Adipocyte (in vitro differentiated cells): ENCODE measurements around the gene QSOX2.

Source experiments
- DNase-seq: peaks from one replicate; pipeline ENCODE4 v3.0.0-alpha.2; 2015; ENCODE audit warnings: low read depth
- H3K27me3 ChIP-seq: replicated peaks from 2 replicates; pipeline ENCODE4 v1.7.0; 2013; ENCODE audit warnings: mild to moderate bottlenecking, low read length, moderate library complexity; ENCODE audit not compliant: control insufficient read depth, insufficient read depth
- H3K36me3 ChIP-seq: 2 replicates; pipeline ENCODE4 v1.7.0; 2013; ENCODE audit warnings: low read length, mild to moderate bottlenecking, moderate library complexity; ENCODE audit not compliant: control insufficient read depth, insufficient read depth, severe bottlenecking
- H3K4me1 ChIP-seq: 2 replicates; pipeline ENCODE4 v1.7.0; 2013; ENCODE audit warnings: mild to moderate bottlenecking, low read length, moderate library complexity; ENCODE audit not compliant: control insufficient read depth, insufficient read depth
- H3K4me3 ChIP-seq: 2 replicates; pipeline ENCODE4 v1.7.0; 2013; ENCODE audit warnings: mild to moderate bottlenecking, low read length, moderate library complexity
- H3K9ac ChIP-seq: 2 replicates; pipeline ENCODE4 v1.7.0; 2013; ENCODE audit warnings: mild to moderate bottlenecking, low read length, moderate library complexity
- H3K9me3 ChIP-seq: 2 replicates; pipeline ENCODE4 v1.7.0; 2013; ENCODE audit warnings: mild to moderate bottlenecking, low read length, moderate library complexity; ENCODE audit not compliant: control insufficient read depth

The QSOX2 gene

GRCh38 chr9:136280535-136281315, 35.1 kb upstream of the QSOX2 start:
- H3K9me3 ChIP-seq, result peaks cover 14% of the 10 kb centered on the region
- peaks cover 5% of the 10 kb centered on the region for H3K4me1 ChIP-seq
- H3K36me3 ChIP-seq, result no peaks in the 10 kb centered on the region
- H3K27me3 ChIP-seq, result peaks cover 43% of the 10 kb centered on the region
- DNase-seq, result no peak
- no peak overlapping the region for H3K4me3 ChIP-seq
- no peak overlapping the region for H3K9ac ChIP-seq

DNA sequence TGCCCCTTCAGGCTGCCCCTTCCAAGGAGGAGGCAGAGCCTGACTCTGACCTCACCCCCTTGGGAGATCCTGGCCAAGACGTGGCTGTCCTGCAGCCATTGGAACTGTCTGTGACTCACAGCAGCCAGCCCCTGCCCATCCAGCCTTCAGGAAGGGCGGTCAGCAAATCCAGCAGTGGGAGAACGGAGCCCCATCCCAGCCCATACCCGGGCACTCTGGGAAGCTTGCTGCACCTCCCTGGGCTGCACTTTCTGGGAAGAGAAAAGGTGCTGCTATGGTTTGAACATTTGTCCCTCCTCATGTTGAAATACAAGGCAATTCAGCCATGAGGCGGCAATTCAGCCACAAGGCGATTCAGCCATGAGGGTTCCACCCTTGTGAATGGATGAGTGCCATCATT, 33.9 kb upstream of the QSOX2 start:
- H3K27me3 ChIP-seq, result peaks cover 48% of the 10 kb centered on the region
- no peaks in the 10 kb centered on the region for H3K36me3 ChIP-seq
- DNase-seq, result no peak
- peaks cover 14% of the 10 kb centered on the region for H3K9me3 ChIP-seq
- H3K9ac ChIP-seq, result no peak overlapping the region
- H3K4me3 ChIP-seq, result no peak overlapping the region
- H3K4me1 ChIP-seq, result peaks cover 5% of the 10 kb centered on the region

- H3K9me3 ChIP-seq, result peaks cover 14% of the 10 kb centered on the region
- no peaks in the 10 kb centered on the region for H3K36me3 ChIP-seq
- H3K9ac ChIP-seq, result no peak overlapping the region
- H3K4me3 ChIP-seq, result no peak overlapping the region
- peaks cover 53% of the 10 kb centered on the region for H3K27me3 ChIP-seq
- peaks cover 5% of the 10 kb centered on the region for H3K4me1 ChIP-seq
- no peak for DNase-seq
Observed at GRCh38 chr9:136278894-136279293, 33.3 kb upstream of the QSOX2 start.

DNA sequence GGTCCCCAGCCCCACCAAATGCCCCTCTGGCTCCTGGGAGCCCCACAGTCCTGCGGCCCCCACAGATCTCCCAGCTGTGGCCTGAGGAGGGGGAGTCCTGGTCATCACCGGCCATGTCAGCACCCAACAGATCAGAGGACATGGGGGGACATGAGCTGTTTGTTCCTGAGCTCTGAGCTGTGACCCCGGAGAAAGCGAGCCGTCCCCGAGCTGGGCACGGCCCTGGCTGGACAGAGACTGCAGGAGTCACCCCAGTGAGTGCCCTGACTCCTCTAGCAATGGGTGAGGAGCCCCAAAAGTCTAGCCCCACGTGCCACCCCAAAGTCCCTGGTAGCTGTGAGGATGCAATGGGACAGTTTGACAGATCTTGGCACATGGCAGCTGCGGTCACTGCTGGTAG, 32.6 kb upstream of the QSOX2 start:
- no peaks in the 10 kb centered on the region for H3K36me3 ChIP-seq
- no peak overlapping the region for H3K4me3 ChIP-seq
- H3K9ac ChIP-seq, result no peak overlapping the region
- no peak for DNase-seq
- peaks cover 60% of the 10 kb centered on the region for H3K27me3 ChIP-seq
- H3K4me1 ChIP-seq, result peaks cover 1% of the 10 kb centered on the region
- H3K9me3 ChIP-seq, result peaks cover 14% of the 10 kb centered on the region

DNA sequence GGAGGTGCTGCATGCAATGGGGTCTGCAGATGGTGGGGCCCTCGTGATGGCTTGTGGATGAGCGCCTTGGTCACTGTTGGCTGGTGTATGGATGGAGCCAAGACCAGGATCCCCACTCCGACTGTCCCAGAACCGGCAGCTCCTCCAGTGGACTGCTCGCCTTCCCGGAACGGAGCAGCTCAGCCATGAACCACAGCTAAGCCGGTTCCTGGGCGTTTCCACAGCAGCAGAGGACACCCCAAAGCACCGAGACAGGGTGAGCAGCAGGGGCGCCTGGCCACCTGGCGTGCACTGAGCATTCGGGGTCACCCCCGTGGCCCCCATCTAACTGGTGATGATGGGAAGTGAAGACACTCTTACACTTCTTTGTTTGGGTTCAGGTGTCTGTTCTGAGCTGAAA, 32.1 kb upstream of the QSOX2 start:
- no peaks in the 10 kb centered on the region for H3K4me1 ChIP-seq
- no peaks in the 10 kb centered on the region for H3K36me3 ChIP-seq
- H3K9me3 ChIP-seq, result peaks cover 14% of the 10 kb centered on the region
- DNase-seq, result no peak
- H3K9ac ChIP-seq, result no peak overlapping the region
- no peak overlapping the region for H3K4me3 ChIP-seq
- peaks cover 62% of the 10 kb centered on the region for H3K27me3 ChIP-seq

DNA sequence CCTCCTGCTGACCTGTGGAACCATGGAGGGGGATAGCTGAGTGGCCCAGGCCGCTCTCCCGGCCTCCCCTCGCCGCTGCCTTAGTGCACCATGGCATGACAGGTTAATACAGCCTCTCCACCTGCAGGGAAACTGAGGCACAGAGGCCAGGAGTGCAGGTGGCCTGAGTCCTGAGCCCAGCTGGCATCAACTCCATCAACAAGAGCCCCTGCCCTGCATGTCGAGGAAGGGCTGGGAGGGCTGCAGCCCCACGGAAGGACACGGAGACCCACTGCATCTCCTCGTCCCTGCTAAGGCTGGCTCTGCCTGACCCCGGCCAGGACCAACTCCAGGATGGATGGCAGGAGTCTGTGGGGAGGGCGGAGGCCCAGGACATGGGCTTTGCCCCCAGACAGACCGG, 31.1 kb upstream of the QSOX2 start:
- no peak for DNase-seq
- H3K27me3 ChIP-seq, result peaks cover 65% of the 10 kb centered on the region
- peaks cover 14% of the 10 kb centered on the region for H3K9me3 ChIP-seq
- H3K9ac ChIP-seq, result no peak overlapping the region
- no peak overlapping the region for H3K4me3 ChIP-seq
- H3K36me3 ChIP-seq, result no peaks in the 10 kb centered on the region
- no peaks in the 10 kb centered on the region for H3K4me1 ChIP-seq

GRCh38 chr9:136275655-136276429, 30.2 kb upstream of the QSOX2 start:
- H3K9me3 ChIP-seq, result peaks cover 14% of the 10 kb centered on the region
- no peak overlapping the region for H3K4me3 ChIP-seq
- H3K36me3 ChIP-seq, result no peaks in the 10 kb centered on the region
- peaks cover 58% of the 10 kb centered on the region for H3K27me3 ChIP-seq
- no peak overlapping the region for H3K9ac ChIP-seq
- no peaks in the 10 kb centered on the region for H3K4me1 ChIP-seq
- DNase-seq, result no peak

- H3K9ac ChIP-seq, result no peak overlapping the region
- DNase-seq, result no peak
- H3K9me3 ChIP-seq, result peaks cover 13% of the 10 kb centered on the region
- H3K4me1 ChIP-seq, result no peaks in the 10 kb centered on the region
- H3K4me3 ChIP-seq, result no peak overlapping the region
- H3K27me3 ChIP-seq, result peaks cover 56% of the 10 kb centered on the region
- no peaks in the 10 kb centered on the region for H3K36me3 ChIP-seq
Observed at GRCh38 chr9:136274786-136275654, 29.4 kb upstream of the QSOX2 start.

DNA sequence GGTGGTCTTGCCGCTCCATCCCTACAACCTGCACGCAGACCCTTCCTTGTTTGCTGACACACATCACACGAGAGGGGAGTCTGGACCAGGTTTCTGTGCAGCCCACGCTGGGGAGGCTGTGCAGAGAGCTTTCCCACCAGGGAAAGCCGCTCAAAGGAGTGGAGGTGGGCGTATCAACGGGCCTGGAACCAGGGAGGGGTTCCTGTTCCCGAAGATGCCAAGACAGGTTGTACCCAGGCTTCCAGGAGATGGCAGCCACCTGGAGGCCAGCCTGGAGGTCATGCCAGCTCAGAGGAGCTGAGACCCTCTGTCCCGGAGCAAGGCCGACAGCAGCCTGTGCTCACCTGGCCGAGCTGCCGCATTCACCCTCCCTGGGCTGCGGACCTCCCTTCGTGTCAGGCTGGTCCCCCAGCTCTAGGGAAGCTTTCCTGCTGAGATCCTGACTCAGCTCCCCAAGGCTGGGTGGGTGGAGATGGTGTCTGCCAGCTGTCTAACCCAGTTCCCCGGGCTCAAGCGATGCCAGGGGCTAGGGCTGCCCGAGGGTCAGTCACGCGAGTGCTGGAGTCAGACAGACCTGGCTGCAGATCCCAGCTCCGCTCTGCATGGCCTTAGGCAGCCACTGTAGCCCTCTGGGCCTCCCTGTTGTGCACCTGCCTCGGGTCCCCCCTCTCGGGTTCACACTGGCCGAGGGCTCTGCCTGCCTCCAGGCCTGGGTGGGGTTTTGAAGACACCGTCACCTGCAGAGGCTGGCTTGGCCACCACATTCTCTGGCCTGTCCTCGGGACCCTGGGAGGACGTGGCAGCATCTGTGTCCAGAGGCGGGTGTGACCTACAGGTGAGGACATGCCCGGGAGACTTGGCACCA, 28.5 kb upstream of the QSOX2 start:
- H3K9me3 ChIP-seq, result peaks cover 8% of the 10 kb centered on the region
- H3K27me3 ChIP-seq, result peaks cover 59% of the 10 kb centered on the region
- no peaks in the 10 kb centered on the region for H3K4me1 ChIP-seq
- H3K36me3 ChIP-seq, result no peaks in the 10 kb centered on the region
- no peak overlapping the region for H3K9ac ChIP-seq
- DNase-seq, result no peak
- H3K4me3 ChIP-seq, result no peak overlapping the region

- Histone ChIP-seq H3K4me1 (no peaks in the 10 kb centered on the region), H3K4me3 (no peak overlapping the region), H3K36me3 (no peaks in the 10 kb centered on the region), H3K27me3 (peaks cover 59% of the 10 kb centered on the region), H3K9ac (no peak overlapping the region), H3K9me3 (peaks cover 4% of the 10 kb centered on the region)
- DNase-seq, result no peak
Observed at GRCh38 chr9:136273244-136273865, 27.7 kb upstream of the QSOX2 start.
